Suprapubic skin (tissue), 4 donors: ENCODE data around the gene PLXDC2. TPM values are rescaled to one million over a fixed set of nuclear protein-coding genes. Genes with fewer than 3 reads are reported as not detected.

Experiments
- DNase-seq, 2 donors: peaks; one replicate each; pipeline ENCODE4 v3.0.0-alpha.2; 2019; ENCODE audit warnings: low spot score in 2 of 2
- H3K27ac ChIP-seq: fragments of 200-600 bp; sonication (generic); one replicate; pipeline ENCODE4 v1.5.1; 2019
- H3K27me3 ChIP-seq: fragments of 200-600 bp; sonication (generic); one replicate; pipeline ENCODE4 v1.5.1; 2019
- H3K36me3 ChIP-seq: fragments of 200-600 bp; sonication (generic); one replicate; pipeline ENCODE4 v1.5.1; 2019
- H3K4me1 ChIP-seq: fragments of 200-600 bp; sonication (generic); one replicate; pipeline ENCODE4 v1.5.1; 2019
- H3K4me3 ChIP-seq: fragments of 200-600 bp; sonication (generic); one replicate; pipeline ENCODE4 v1.5.1; 2019; ENCODE audit warnings: mild to moderate bottlenecking
- H3K9me3 ChIP-seq: fragments of 200-600 bp; sonication (generic); one replicate; pipeline ENCODE4 v1.5.1; 2019
- EP300 ChIP-seq: sonication (generic); formaldehyde crosslinking; IDR thresholded peaks from one replicate; pipeline ENCODE4 v1.6.1; 2017; ENCODE audit warnings: antibody characterized with exemption
- POLR2A ChIP-seq, 2 donors: fragments of 450-650 bp; IDR thresholded peaks; one replicate each; pipeline ENCODE4 v1.6.1; 2017; ENCODE audit warnings: antibody characterized with exemption in 2 of 2, mild to moderate bottlenecking in 2 of 2, moderate library complexity in 2 of 2
- POLR2AphosphoS5 ChIP-seq, 3 donors: sonication (generic); formaldehyde crosslinking; IDR thresholded peaks; one replicate each; pipeline ENCODE4 v1.6.1; 2017; ENCODE audit warnings: antibody characterized with exemption in 3 of 3
- WGBS: methylation state at CpG from one replicate; pipeline ENCODE4 v1.1.5; 2018; 5-methylcytosine and 5-hydroxymethylcytosine counted together
- total RNA-seq, 4 donors: library from RNA; depleted of rRNA; stranded (reverse); fragments of >200 nt; gene quantifications; one replicate each; pipeline ENCODE4 v1.1.0, GENCODE V29; 2016
- TF ChIP-seq, protein P1 (sequence below), 2 donors: fragments of 200-600 bp in 1 of 2; fragments of 450-650 bp in 1 of 2; sonication (generic) in 1 of 2; IDR thresholded peaks; one replicate each; pipeline ENCODE4 v1.5.1; 2016 to 2019; ENCODE audit warnings: antibody characterized with exemption in 2 of 2, mild to moderate bottlenecking in 1 of 2, moderate library complexity in 1 of 2

The PLXDC2 gene
- total RNA-seq, 4 donors from 2014 or later, result 93.0 to 97.0 (median 95.0) TPM

DNA sequence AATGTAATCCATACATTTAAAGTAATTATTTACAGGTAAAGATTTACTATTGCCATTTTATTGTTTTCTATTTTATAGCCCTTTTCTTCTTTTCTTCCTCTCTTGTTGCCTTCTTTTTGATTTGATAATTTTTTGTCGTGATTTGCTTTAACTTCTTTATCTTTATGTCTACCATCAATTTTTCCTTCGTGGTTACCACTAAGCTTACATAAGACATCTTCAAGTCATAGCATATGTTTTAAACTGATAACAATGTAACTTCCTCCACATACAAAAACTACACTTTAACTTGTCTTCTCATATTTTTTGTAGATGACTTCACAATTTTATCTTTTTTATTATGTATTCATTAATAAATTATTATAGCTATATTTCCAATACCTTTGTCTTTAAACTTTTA lies 316.6 kb downstream of the PLXDC2 start:
- H3K4me3 ChIP-seq, result no peak overlapping the region
- no peaks in the 10 kb centered on the region for H3K4me1 ChIP-seq
- DNase-seq, result no peak
- no peaks in the 10 kb centered on the region for H3K36me3 ChIP-seq
- WGBS, result 78% methylated on average over 2 of the region's 2 CpGs
- no peak overlapping the region for H3K27ac ChIP-seq
- peaks cover 5% of the 10 kb centered on the region for H3K9me3 ChIP-seq
- H3K27me3 ChIP-seq, result no peaks in the 10 kb centered on the region
- TF ChIP-seq EP300, result no peak
- no peak for TF ChIP-seq POLR2A (IDR thresholded peaks at IDR 0.05)
- TF ChIP-seq, protein P1, sequence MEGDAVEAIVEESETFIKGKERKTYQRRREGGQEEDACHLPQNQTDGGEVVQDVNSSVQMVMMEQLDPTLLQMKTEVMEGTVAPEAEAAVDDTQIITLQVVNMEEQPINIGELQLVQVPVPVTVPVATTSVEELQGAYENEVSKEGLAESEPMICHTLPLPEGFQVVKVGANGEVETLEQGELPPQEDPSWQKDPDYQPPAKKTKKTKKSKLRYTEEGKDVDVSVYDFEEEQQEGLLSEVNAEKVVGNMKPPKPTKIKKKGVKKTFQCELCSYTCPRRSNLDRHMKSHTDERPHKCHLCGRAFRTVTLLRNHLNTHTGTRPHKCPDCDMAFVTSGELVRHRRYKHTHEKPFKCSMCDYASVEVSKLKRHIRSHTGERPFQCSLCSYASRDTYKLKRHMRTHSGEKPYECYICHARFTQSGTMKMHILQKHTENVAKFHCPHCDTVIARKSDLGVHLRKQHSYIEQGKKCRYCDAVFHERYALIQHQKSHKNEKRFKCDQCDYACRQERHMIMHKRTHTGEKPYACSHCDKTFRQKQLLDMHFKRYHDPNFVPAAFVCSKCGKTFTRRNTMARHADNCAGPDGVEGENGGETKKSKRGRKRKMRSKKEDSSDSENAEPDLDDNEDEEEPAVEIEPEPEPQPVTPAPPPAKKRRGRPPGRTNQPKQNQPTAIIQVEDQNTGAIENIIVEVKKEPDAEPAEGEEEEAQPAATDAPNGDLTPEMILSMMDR (IDR thresholded peaks at IDR 0.05), result no peak
- TF ChIP-seq POLR2AphosphoS5 (IDR thresholded peaks at IDR 0.05), result no peak

DNA sequence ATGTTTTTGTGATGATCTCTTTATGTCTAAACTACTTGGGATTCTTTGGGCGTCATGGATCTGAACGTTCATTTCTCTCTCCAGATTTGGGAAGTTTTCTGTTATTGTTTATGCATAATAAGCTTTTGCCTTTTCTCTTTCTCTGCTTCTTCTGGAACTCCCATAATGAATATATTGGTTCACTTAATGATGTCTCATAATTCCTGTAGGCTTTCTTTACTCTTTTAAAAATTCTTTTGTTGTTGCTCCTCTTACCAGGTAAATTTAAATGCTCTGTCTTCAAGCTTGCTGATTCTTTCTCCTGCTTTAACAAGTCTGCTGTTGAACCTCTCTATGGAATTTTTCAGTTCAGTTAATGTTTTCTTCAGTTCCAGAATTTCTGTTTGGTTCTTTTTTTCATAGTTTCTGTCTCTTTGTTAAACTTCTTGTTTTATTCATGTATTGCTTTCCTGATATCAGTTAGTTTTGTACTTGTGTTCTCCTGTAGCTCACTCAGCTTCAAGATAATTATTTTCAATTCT lies 317.5 kb downstream of the PLXDC2 start:
- H3K36me3 ChIP-seq, result no peaks in the 10 kb centered on the region
- peaks cover 5% of the 10 kb centered on the region for H3K9me3 ChIP-seq
- WGBS, result 92% methylated on average over 2 of the region's 2 CpGs
- no peak for DNase-seq
- no peak overlapping the region for H3K4me3 ChIP-seq
- TF ChIP-seq POLR2A (IDR thresholded peaks at IDR 0.05) (no peak), EP300 (no peak), POLR2AphosphoS5 (IDR thresholded peaks at IDR 0.05) (no peak)
- TF ChIP-seq, protein P1 (IDR thresholded peaks at IDR 0.05), result no peak
- H3K4me1 ChIP-seq, result no peaks in the 10 kb centered on the region
- H3K27me3 ChIP-seq, result no peaks in the 10 kb centered on the region
- no peak overlapping the region for H3K27ac ChIP-seq

DNA sequence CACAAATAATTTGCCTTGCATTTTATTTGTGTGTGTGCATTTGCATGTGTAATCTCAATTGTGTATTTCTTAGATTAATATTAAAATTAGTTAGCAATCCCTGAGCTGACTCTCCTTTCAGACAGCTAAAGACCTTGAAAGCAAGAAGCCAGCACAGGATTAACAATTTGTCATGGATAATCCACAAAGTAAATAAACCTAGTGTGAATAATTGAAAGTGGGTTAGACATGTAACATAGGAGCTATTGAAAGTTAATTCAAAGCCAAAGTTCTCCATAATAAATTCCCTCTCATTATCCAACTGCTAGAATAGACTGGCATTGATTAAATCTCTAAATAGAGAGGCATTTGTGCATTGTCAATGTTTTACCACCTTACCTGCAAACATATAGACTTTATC lies 326.1 kb downstream of the PLXDC2 start:
- no peak overlapping the region for H3K4me3 ChIP-seq
- TF ChIP-seq POLR2A (IDR thresholded peaks at IDR 0.05) (no peak), EP300 (no peak), POLR2AphosphoS5 (IDR thresholded peaks at IDR 0.05) (no peak)
- TF ChIP-seq, protein P1 (IDR thresholded peaks at IDR 0.05), result no peak
- H3K9me3 ChIP-seq, result no peaks in the 10 kb centered on the region
- peaks cover 7% of the 10 kb centered on the region for H3K36me3 ChIP-seq
- no peaks in the 10 kb centered on the region for H3K27me3 ChIP-seq
- H3K27ac ChIP-seq, result no peak overlapping the region
- DNase-seq, result no peak
- no peaks in the 10 kb centered on the region for H3K4me1 ChIP-seq

DNA sequence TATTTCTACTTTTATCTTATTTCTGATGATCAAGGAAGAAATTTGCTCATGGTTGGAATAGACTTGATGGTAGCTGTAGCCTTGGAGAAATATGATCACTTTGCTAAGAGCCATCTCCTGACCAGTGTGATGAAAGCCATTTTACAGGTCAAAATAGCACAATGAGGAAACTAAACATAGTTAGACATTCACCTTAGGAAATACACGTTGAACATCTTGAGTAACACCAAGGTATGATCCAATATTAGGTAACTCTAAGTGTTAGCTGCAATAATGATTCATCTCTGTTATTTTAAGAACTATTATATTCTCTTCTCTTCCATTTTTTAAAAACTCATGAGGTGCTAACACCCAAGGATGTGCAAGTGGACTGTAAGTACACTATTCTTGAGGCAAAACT lies 328.0 kb downstream of the PLXDC2 start:
- H3K27ac ChIP-seq, result no peak overlapping the region
- H3K4me1 ChIP-seq, result no peaks in the 10 kb centered on the region
- no peak for DNase-seq
- H3K36me3 ChIP-seq, result peaks cover 7% of the 10 kb centered on the region
- WGBS, result 85% methylated on average over 1 of the region's 1 CpG
- H3K27me3 ChIP-seq, result no peaks in the 10 kb centered on the region
- no peaks in the 10 kb centered on the region for H3K9me3 ChIP-seq
- TF ChIP-seq POLR2AphosphoS5 (IDR thresholded peaks at IDR 0.05) (no peak), EP300 (no peak), POLR2A (IDR thresholded peaks at IDR 0.05) (no peak)
- TF ChIP-seq, protein P1 (IDR thresholded peaks at IDR 0.05), result no peak
- no peak overlapping the region for H3K4me3 ChIP-seq

DNA sequence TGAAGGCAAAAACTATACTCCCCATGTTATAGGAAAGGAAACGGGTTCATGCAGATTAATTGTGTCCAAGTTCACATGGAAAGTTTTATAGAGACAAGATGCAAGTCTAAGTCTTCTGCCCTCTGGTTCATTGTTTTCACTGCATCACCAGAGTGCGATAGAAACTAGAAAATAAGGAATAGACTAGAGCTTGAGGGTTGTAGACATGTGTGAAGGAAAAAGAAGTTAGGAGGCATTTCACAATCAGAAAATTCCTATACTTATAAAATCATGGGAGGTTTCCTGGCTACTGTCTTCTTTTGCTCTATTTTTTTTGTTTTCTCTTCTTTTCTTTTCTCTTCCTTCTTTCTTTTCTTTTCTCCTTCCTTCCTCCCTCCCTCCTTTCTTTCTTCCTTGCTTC lies 329.8 kb downstream of the PLXDC2 start:
- Histone ChIP-seq H3K4me3 (no peak overlapping the region), H3K9me3 (no peaks in the 10 kb centered on the region), H3K4me1 (no peaks in the 10 kb centered on the region), H3K27me3 (no peaks in the 10 kb centered on the region), H3K27ac (no peak overlapping the region), H3K36me3 (peaks cover 7% of the 10 kb centered on the region)
- TF ChIP-seq, protein P1 (IDR thresholded peaks at IDR 0.05), result no peak
- TF ChIP-seq EP300 (no peak), POLR2AphosphoS5 (IDR thresholded peaks at IDR 0.05) (no peak), POLR2A (IDR thresholded peaks at IDR 0.05) (no peak)
- DNase-seq, result no peak
- 95% methylated on average over 2 of the region's 2 CpGs for WGBS
